ENCODE data around the gene GFOD2.

DNA sequence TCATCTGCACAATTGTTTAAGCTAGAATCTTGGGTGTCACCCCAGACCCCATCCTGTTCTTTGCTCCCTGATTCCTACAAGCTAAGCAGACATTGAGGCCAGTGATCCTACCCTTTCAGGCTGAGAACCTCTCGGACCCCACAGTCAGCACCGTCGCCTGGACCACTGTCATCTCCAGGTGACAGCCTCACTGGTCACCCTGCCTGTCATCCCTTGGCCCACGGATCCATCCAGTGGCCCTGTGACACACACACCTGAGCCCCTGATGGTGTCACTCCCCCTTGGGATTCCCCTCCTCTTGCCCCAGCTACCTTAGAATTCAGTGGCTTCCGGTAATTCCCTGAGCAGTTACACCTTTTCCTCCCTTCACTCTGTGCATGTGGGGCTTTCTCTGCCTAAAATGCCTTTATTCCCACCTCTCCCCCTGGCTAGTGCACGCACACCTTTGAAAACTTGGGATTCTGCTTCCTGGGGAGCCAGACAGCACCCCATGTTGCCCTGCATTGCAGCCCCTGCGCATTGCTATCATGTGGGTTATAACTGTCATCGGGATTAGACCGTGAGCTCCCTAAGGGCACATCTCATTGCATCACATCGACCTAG is 49.5 kb downstream of the GFOD2 start:
- TF ChIP-seq, protein P1, sequence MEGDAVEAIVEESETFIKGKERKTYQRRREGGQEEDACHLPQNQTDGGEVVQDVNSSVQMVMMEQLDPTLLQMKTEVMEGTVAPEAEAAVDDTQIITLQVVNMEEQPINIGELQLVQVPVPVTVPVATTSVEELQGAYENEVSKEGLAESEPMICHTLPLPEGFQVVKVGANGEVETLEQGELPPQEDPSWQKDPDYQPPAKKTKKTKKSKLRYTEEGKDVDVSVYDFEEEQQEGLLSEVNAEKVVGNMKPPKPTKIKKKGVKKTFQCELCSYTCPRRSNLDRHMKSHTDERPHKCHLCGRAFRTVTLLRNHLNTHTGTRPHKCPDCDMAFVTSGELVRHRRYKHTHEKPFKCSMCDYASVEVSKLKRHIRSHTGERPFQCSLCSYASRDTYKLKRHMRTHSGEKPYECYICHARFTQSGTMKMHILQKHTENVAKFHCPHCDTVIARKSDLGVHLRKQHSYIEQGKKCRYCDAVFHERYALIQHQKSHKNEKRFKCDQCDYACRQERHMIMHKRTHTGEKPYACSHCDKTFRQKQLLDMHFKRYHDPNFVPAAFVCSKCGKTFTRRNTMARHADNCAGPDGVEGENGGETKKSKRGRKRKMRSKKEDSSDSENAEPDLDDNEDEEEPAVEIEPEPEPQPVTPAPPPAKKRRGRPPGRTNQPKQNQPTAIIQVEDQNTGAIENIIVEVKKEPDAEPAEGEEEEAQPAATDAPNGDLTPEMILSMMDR (IDR thresholded peaks at IDR 0.05 in 8 of 11, conservative IDR thresholded peaks at IDR 0.05 in 3 of 11), result no peak
- TF ChIP-seq POLR2AphosphoS5 (IDR thresholded peaks at IDR 0.05), result no peak
- TF ChIP-seq POLR2A (IDR thresholded peaks at IDR 0.05), result no peak
